EH (cell line): ENCODE results near the gene FNIP2.

Experiments used
- DNase-seq: peaks from one replicate; pipeline ENCODE4 v3.0.0-alpha.2; 2015; ENCODE audit warnings: low read depth

FNIP2 gene

GRCh38 chr4:158762553-158762952, 6.3 kb upstream of the FNIP2 start:
- DNase-seq = no peak

- no peak for DNase-seq
Measured at GRCh38 chr4:158763462-158763861, 5.4 kb upstream of the FNIP2 start.

- DNase-seq = no peak
Measured at GRCh38 chr4:158766434-158767044, 2.3 kb upstream of the FNIP2 start.

GRCh38 chr4:158767451-158767850, 1.4 kb upstream of the FNIP2 start:
- no peak for DNase-seq

- DNase-seq = peak; percentile 63
Measured at GRCh38 chr4:158769175-158769921, 522 bp downstream of the FNIP2 start.

- DNase-seq = no peak
Measured at GRCh38 chr4:158770671-158771070, 1.8 kb downstream of the FNIP2 start.

- no peak for DNase-seq
Measured at GRCh38 chr4:158771776-158772175, 3.0 kb downstream of the FNIP2 start.

GRCh38 chr4:158775091-158775651, 6.3 kb downstream of the FNIP2 start:
- DNase-seq = peak; percentile 71

- DNase-seq = no peak
Measured at GRCh38 chr4:158776106-158776505, 7.3 kb downstream of the FNIP2 start.

GRCh38 chr4:158777423-158778155, 8.8 kb downstream of the FNIP2 start:
- DNase-seq = no peak

- DNase-seq = peak; percentile 23
Measured at GRCh38 chr4:158778156-158778711, 9.4 kb downstream of the FNIP2 start.

GRCh38 chr4:158778712-158779111, 9.9 kb downstream of the FNIP2 start:
- DNase-seq = no peak

GRCh38 chr4:158781963-158782362, 13.1 kb downstream of the FNIP2 start:
- peak; percentile 26 for DNase-seq

GRCh38 chr4:158782551-158783360, 13.9 kb downstream of the FNIP2 start:
- peak; percentile 83 for DNase-seq

GRCh38 chr4:158783785-158784184, 15.0 kb downstream of the FNIP2 start:
- DNase-seq = peak; percentile 83

GRCh38 chr4:158785718-158786117, 16.9 kb downstream of the FNIP2 start:
- DNase-seq = no peak

GRCh38 chr4:158786121-158786601, 17.3 kb downstream of the FNIP2 start:
- DNase-seq = peak; percentile 45

- no peak for DNase-seq
Measured at GRCh38 chr4:158786955-158787354, 18.1 kb downstream of the FNIP2 start.

- DNase-seq = no peak
Measured at GRCh38 chr4:158787709-158788475, 19.1 kb downstream of the FNIP2 start.

- DNase-seq = no peak
Measured at GRCh38 chr4:158788516-158788915, 19.7 kb downstream of the FNIP2 start.

GRCh38 chr4:158789853-158790252, 21.0 kb downstream of the FNIP2 start:
- no peak for DNase-seq
